ENCODE results near the gene SNX11. TPM values are rescaled to one million over a fixed set of nuclear protein-coding genes. Genes with fewer than 3 reads are reported as not detected.

Gene SNX11
- total RNA-seq, 8 experiments from 2014 or later = 13.3 to 21.8 (median 14.9) TPM

DNA sequence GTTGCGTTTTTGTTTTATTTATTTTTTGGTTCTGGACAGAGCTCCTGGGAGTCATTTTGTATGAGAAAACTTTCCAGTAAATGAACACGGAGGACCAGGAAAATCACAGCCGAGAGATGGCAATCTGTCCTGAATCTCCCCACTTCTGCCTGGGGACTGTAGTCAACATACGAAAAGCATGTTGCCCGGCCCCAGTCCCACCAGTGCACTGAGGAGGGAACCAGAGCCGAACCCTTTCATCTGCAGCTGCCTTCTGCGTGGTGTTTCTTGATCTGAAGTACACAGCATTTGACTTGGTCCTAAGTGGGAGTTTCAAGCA lies 18.9 kb downstream of the SNX11 start:
- no peak overlapping the region for H3K4me3 ChIP-seq
- WGBS, 10 experiments = 49 to 100% (median 72%) methylated on average over 1 to 6 of the region's 7 CpGs; no CpG with 5 or more reads in 2 of the 10 experiments
- peak overlapping the region in 1 of 2 donors; percentile 54 for H3K27ac ChIP-seq
- peaks cover 22 to 29% of the 10 kb centered on the region in 2 donors for H3K4me1 ChIP-seq (replicated peaks in 1 of 2)
- no peak for ATAC-seq (replicated peaks in 6 of 8)
- in situ Hi-C loops (cut with MboI; ENCODE audit: low pct_unique_long_range_greater_than_20kb in 2 of 9, low sequenced_read_pairs in 9 of 9, unreplicated experiment in 9 of 9) = loop anchor here in 1 of 9 experiments (25.0 kb wide), 1 partner anchor 89 kb away; the partner anchor contains the start of genes COPZ2 and NFE2L1

DNA sequence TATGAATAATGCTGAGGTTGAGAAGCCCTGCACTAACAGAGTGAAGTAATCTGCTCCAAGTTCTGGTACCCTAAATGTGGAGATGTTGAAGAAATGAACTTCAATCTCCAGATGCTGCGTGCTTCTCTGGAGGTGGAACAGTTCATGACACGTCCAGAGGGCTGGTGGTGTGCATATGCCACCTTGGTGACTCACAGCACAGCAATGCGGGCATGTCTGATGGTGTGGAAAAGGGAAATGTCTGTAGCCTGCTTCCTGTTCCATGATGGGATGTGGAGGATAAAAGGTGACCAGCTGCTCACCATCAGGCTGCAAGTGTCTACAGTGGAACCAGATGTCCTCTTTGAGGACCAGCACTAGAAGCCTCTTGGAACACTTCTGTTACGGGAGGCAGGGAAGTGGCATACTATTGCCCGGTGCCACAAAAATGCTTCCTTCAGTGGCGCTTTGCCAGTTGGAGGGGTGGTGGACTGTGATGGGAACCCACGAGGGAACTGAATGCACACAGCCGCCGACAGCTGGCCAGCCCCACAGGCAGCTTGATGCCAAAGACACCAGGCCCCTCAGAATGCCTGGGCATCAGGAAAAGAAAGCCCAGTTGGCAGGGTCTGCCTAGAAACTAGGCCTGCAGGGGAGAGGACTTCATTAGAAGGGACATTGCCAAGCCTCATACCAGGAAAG lies 19.9 kb downstream of the SNX11 start:
- in situ Hi-C loops (cut with MboI; ENCODE audit: low pct_unique_long_range_greater_than_20kb in 2 of 9, low sequenced_read_pairs in 9 of 9, unreplicated experiment in 9 of 9) = loop anchor here in 1 of 9 experiments (25.0 kb wide), 1 partner anchor 90 kb away; the partner anchor contains the start of genes COPZ2 and NFE2L1
- ATAC-seq (replicated peaks in 6 of 8) = peak in 3 of 8 experiments; percentile 24 to 75 (median 60)
- H3K4me3 ChIP-seq = no peak overlapping the region
- H3K27ac ChIP-seq = no peak overlapping the region
- H3K4me1 ChIP-seq (replicated peaks in 1 of 2) = peaks cover 14 to 19% of the 10 kb centered on the region in 2 donors
- 0 to 100% (median 80%) methylated on average over 1 to 7 of the region's 9 CpGs; no CpG with 5 or more reads in 5 of the 10 experiments for WGBS, 10 experiments

- H3K4me3 ChIP-seq = no peak overlapping the region
- no peak for ATAC-seq (replicated peaks in 6 of 8)
- in situ Hi-C loops (cut with MboI; ENCODE audit: low pct_unique_long_range_greater_than_20kb in 2 of 9, low sequenced_read_pairs in 9 of 9, unreplicated experiment in 9 of 9) = loop anchor here in 1 of 9 experiments (25.0 kb wide), 1 partner anchor 91 kb away; the partner anchor contains the start of genes COPZ2 and NFE2L1
- H3K27ac ChIP-seq = no peak overlapping the region
- 20 to 69% (median 47%) methylated on average over 1 to 5 of the region's 5 CpGs; no CpG with 5 or more reads in 1 of the 10 experiments for WGBS, 10 experiments
- H3K4me1 ChIP-seq (replicated peaks in 1 of 2) = peaks cover 6 to 10% of the 10 kb centered on the region in 2 donors
Measured at GRCh38 chr17:48128400-48128799, 20.8 kb downstream of the SNX11 start.

DNA sequence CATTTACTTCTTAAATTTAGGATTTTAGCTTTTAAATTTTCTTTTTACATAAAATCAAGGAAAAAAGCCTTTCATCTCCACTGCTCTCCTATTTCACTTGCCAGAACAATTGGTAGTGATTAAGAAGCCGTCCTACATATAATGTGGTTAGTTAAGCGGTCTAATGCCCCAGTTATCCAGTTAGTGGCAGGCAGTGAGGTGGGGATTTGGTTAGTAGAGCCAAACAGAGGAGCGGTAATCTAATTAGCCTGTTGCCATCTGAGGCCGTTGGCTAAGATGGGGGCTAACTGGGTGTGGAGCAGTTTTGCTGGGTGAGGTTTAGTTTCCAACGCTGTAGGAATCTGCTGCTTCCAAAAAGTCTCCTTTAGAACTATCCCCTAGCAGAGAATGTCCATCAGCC lies 22.4 kb downstream of the SNX11 start:
- peaks cover 6% of the 10 kb centered on the region in 2 donors for H3K4me1 ChIP-seq (replicated peaks in 1 of 2)
- no peak overlapping the region for H3K4me3 ChIP-seq
- no peak overlapping the region for H3K27ac ChIP-seq
- 0 to 90% (median 69%) methylated on average over 1 to 4 of the region's 5 CpGs; no CpG with 5 or more reads in 3 of the 10 experiments for WGBS, 10 experiments
- ATAC-seq (replicated peaks in 6 of 8) = no peak
- in situ Hi-C loops (cut with MboI; ENCODE audit: low pct_unique_long_range_greater_than_20kb in 2 of 9, low sequenced_read_pairs in 9 of 9, unreplicated experiment in 9 of 9) = loop anchor here in 1 of 9 experiments (25.0 kb wide), 1 partner anchor 93 kb away; the partner anchor contains the start of genes COPZ2 and NFE2L1

DNA sequence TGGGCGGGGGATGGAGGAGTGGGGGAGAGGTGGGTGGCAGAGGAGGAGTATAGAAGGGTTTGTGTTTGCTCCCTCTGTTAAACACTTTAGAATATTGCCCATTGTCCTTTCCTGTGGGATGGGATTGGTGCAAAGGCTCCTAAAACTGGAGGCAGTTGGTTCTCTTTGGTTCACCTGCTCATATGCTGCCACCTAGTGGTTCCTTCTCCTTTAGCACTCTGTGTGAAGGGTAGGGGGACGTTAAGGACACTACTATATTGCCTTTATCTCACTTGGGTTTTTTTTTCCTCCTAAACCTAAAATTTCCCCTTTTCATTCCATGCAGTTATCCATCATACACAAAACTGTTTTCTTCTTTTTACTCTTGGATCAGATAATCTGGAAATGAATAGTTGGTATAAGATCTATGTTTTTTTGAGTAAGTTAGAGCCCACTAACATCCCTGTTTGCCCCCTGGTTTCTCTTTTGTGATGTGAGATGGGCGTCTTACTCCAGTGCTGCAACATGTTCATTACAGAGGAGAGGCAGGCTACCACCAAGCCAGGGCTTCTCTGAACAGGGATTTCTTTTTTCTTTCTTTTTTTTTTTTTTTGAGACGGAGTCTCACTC lies 23.8 kb downstream of the SNX11 start:
- WGBS, 10 experiments = 0 to 100% (median 0%) methylated on average over 1 to 3 of the region's 4 CpGs; no CpG with 5 or more reads in 2 of the 10 experiments
- Histone ChIP-seq H3K27ac (no peak overlapping the region), H3K4me1 (replicated peaks in 1 of 2) (peaks cover 0 to 4% of the 10 kb centered on the region in 2 donors), H3K4me3 (no peak overlapping the region)
- ATAC-seq (replicated peaks in 6 of 8) = peak; percentile 80 to 97 (median 92)
- in situ Hi-C loops (cut with MboI; ENCODE audit: low pct_unique_long_range_greater_than_20kb in 2 of 9, low sequenced_read_pairs in 9 of 9, unreplicated experiment in 9 of 9) = loop anchor here in 1 of 9 experiments (25.0 kb wide), 1 partner anchor 94 kb away; the partner anchor contains the start of genes COPZ2 and NFE2L1

- Histone ChIP-seq H3K4me3 (no peak overlapping the region), H3K4me1 (replicated peaks in 1 of 2) (peaks cover 2 to 8% of the 10 kb centered on the region in 2 donors), H3K27ac (no peak overlapping the region)
- WGBS, 10 experiments = 0 to 100% (median 88%) methylated on average over 1 to 3 of the region's 5 CpGs; no CpG with 5 or more reads in 7 of the 10 experiments
- no peak for ATAC-seq (replicated peaks in 6 of 8)
- in situ Hi-C loops (cut with MboI; ENCODE audit: low pct_unique_long_range_greater_than_20kb in 2 of 9, low sequenced_read_pairs in 9 of 9, unreplicated experiment in 9 of 9) = loop anchor here in 1 of 9 experiments (25.0 kb wide), 1 partner anchor 95 kb away; the partner anchor contains the start of genes COPZ2 and NFE2L1
Measured at GRCh38 chr17:48132385-48132784, 24.8 kb downstream of the SNX11 start.

DNA sequence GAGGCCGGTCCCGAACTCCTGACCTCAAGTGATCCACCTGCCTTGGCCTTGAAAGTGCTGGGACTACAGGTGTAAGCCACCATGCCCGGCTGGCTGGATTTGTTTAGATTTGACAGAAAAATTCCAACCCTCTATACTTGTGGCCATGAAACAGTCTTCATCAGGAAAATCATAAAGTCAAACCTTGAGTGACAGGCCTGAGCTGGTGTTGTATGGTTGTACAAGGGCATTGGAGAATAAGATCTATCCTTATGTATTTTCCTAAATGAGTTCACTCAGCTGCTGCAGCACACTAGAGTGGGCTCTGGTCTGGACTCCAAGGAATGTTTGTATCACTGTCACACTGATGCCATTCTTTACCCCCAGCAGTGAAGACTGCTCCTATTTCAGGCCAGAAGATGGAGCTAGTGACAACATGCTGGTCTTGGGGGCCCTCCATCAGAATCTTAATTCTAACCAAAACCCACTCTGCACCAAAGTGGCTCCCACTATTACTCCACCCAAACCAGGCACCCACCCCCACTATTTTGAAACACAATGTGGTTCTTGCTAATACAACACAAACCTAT lies 27.4 kb downstream of the SNX11 start:
- Histone ChIP-seq H3K4me3 (no peak overlapping the region), H3K4me1 (replicated peaks in 1 of 2) (peaks cover 7 to 17% of the 10 kb centered on the region in 2 donors), H3K27ac (no peak overlapping the region)
- ATAC-seq (replicated peaks in 6 of 8) = peak in 2 of 8 experiments; percentile 22 to 26
- in situ Hi-C loops (cut with MboI; ENCODE audit: low pct_unique_long_range_greater_than_20kb in 2 of 9, low sequenced_read_pairs in 9 of 9, unreplicated experiment in 9 of 9) = loop anchor here in 1 of 9 experiments (25.0 kb wide), 1 partner anchor 98 kb away; the partner anchor contains the start of genes COPZ2 and NFE2L1
- 80 to 100% (median 92%) methylated on average over 1 to 2 of the region's 3 CpGs; no CpG with 5 or more reads in 7 of the 10 experiments for WGBS, 10 experiments

DNA sequence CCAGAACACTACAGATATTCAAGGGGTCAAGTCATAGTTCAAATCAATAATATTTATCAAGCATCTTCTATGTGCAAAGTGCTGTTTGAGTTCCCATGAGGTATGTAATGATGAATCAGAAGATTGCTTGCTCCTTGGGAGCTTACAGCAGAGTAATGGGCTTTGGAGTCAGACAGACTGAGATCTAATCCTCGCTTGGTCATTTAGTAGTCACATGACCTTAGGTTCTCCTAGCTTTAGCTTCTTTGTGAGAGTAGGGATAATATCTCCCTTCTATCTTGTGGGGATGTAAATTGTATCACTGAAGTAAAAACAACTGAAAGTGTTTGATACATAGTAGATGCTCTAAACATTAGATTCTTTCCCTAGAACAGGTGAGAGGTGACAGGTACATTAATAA lies 30.1 kb downstream of the SNX11 start:
- in situ Hi-C loops (cut with MboI; ENCODE audit: low pct_unique_long_range_greater_than_20kb in 2 of 9, low sequenced_read_pairs in 9 of 9, unreplicated experiment in 9 of 9) = loop anchor here in 1 of 9 experiments (25.0 kb wide), 1 partner anchor 100 kb away; the partner anchor contains the start of genes COPZ2 and NFE2L1
- WGBS, 10 experiments = 25 to 80% (median 67%) methylated on average over 1 of the region's 1 CpG; no CpG with 5 or more reads in 4 of the 10 experiments
- Histone ChIP-seq H3K27ac (peak overlapping the region; percentile 27 to 46), H3K4me3 (no peak overlapping the region), H3K4me1 (replicated peaks in 1 of 2) (peaks cover 7 to 14% of the 10 kb centered on the region in 2 donors)
- ATAC-seq (replicated peaks in 6 of 8) = peak in 5 of 8 experiments; percentile 48 to 80 (median 64)

GRCh38 chr17:48139944-48140343 lies 32.4 kb downstream of the SNX11 start:
- 29 to 100% (median 93%) methylated on average over 1 to 2 of the region's 2 CpGs; no CpG with 5 or more reads in 1 of the 10 experiments for WGBS, 10 experiments
- ATAC-seq (replicated peaks in 6 of 8) = no peak
- H3K4me1 ChIP-seq (replicated peaks in 1 of 2) = peaks cover 18 to 31% of the 10 kb centered on the region in 2 donors
- H3K27ac ChIP-seq = no peak overlapping the region
- in situ Hi-C loops (cut with MboI; ENCODE audit: low pct_unique_long_range_greater_than_20kb in 2 of 9, low sequenced_read_pairs in 9 of 9, unreplicated experiment in 9 of 9) = loop anchor here in 1 of 9 experiments (25.0 kb wide), 1 partner anchor 103 kb away; the partner anchor contains the start of genes COPZ2 and NFE2L1
- H3K4me3 ChIP-seq = no peak overlapping the region

DNA sequence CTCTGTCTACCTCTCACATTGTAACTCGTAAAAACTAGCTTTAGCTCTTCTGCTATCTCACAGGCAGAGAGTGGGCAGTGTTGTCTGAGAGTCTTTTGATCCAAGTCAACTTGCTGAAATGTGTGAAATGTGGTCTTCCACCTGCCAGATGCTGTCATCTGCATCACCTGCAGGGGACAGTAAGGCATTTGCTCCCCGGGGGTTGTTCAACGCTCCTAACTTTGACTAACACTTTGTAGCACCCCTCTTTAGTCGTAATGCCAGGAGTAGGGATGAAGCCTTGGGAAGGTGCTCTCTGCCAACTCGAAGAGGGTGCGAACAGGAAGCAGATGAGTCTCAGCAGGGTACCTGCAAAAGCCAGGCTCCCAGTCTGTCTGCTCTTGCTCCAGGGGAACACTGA lies 36.1 kb downstream of the SNX11 start:
- H3K4me3 ChIP-seq = no peak overlapping the region
- peaks cover 30 to 42% of the 10 kb centered on the region in 2 donors for H3K4me1 ChIP-seq (replicated peaks in 1 of 2)
- 0 to 57% (median 22%) methylated on average over 1 to 6 of the region's 6 CpGs; no CpG with 5 or more reads in 3 of the 10 experiments for WGBS, 10 experiments
- peak in 1 of 8 experiments; percentile 13 for ATAC-seq (replicated peaks in 6 of 8)
- no peak overlapping the region for H3K27ac ChIP-seq
- in situ Hi-C loops (cut with MboI; ENCODE audit: low pct_unique_long_range_greater_than_20kb in 2 of 9, low sequenced_read_pairs in 9 of 9, unreplicated experiment in 9 of 9) = loop anchor here in 1 of 9 experiments (25.0 kb wide), 1 partner anchor 106 kb away; the partner anchor contains the start of genes COPZ2 and NFE2L1

DNA sequence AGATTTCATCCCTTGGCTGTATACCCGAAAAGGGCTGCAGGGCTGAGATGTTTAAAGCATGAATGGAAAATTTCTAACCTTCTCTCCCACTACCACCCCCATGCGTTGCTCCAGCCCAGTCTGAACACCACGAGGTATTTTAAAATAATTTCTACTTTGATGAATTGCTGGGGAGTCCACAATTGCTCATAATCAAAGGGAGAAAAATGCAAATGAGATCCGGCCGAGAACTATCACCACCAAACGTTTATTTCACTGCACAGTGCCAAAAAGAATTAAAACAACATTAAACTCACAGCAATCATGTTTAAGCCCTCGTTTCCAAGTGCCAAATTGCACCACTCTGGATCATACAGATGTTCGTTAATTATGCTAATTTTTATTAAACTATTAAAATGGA lies 36.7 kb downstream of the SNX11 start:
- peaks cover 36 to 48% of the 10 kb centered on the region in 2 donors for H3K4me1 ChIP-seq (replicated peaks in 1 of 2)
- no peak overlapping the region for H3K4me3 ChIP-seq
- ATAC-seq (replicated peaks in 6 of 8) = no peak
- no peak overlapping the region for H3K27ac ChIP-seq
- in situ Hi-C loops (cut with MboI; ENCODE audit: low pct_unique_long_range_greater_than_20kb in 2 of 9, low sequenced_read_pairs in 9 of 9, unreplicated experiment in 9 of 9) = loop anchor here in 1 of 9 experiments (25.0 kb wide), 1 partner anchor 107 kb away; the partner anchor contains the start of genes COPZ2 and NFE2L1
- 15 to 64% (median 46%) methylated on average over 3 to 8 of the region's 8 CpGs for WGBS, 10 experiments
